ENCODE data around the gene EPC2.

GRCh38 chr2:148614322-148615049 is 30.1 kb upstream of the EPC2 start:
- TF ChIP-seq TAF1 (IDR thresholded peaks at IDR 0.05; ENCODE audit: borderline replicate concordance, insufficient read depth, low read length): no peak
- TF ChIP-seq POLR2AphosphoS5 (IDR thresholded peaks at IDR 0.05; ENCODE audit: low read depth, low read length): no peak
- TF ChIP-seq SIN3A (IDR thresholded peaks at IDR 0.05; ENCODE audit: borderline replicate concordance, insufficient read depth, low read length): no peak
- TF ChIP-seq, protein P1, sequence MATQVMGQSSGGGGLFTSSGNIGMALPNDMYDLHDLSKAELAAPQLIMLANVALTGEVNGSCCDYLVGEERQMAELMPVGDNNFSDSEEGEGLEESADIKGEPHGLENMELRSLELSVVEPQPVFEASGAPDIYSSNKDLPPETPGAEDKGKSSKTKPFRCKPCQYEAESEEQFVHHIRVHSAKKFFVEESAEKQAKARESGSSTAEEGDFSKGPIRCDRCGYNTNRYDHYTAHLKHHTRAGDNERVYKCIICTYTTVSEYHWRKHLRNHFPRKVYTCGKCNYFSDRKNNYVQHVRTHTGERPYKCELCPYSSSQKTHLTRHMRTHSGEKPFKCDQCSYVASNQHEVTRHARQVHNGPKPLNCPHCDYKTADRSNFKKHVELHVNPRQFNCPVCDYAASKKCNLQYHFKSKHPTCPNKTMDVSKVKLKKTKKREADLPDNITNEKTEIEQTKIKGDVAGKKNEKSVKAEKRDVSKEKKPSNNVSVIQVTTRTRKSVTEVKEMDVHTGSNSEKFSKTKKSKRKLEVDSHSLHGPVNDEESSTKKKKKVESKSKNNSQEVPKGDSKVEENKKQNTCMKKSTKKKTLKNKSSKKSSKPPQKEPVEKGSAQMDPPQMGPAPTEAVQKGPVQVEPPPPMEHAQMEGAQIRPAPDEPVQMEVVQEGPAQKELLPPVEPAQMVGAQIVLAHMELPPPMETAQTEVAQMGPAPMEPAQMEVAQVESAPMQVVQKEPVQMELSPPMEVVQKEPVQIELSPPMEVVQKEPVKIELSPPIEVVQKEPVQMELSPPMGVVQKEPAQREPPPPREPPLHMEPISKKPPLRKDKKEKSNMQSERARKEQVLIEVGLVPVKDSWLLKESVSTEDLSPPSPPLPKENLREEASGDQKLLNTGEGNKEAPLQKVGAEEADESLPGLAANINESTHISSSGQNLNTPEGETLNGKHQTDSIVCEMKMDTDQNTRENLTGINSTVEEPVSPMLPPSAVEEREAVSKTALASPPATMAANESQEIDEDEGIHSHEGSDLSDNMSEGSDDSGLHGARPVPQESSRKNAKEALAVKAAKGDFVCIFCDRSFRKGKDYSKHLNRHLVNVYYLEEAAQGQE (IDR thresholded peaks at IDR 0.05; ENCODE audit: insufficient read depth in 1 of 2, low read depth in 2 of 2, low read length in 2 of 2): no peak
- TF ChIP-seq FOXP2 (optimal IDR thresholded peaks at IDR 0.05; ENCODE audit: borderline replicate concordance, extremely low read depth, extremely low read length, insufficient read depth): no peak

Data from PFSK-1 (cell line).